H1 (cell line): Measurements from ENCODE around the gene DCLRE1A. TPM values are rescaled to one million over a fixed set of nuclear protein-coding genes. Genes with fewer than 3 reads are reported as not detected.

Experiments used
- MAX ChIP-seq: IDR thresholded peaks from 2 replicates; pipeline ENCODE4 v1.6.1; 2012; ENCODE audit warnings: inconsistent platforms
- POU5F1 ChIP-seq: IDR thresholded peaks from 2 replicates; pipeline ENCODE4 v1.6.1; 2011; ENCODE audit warnings: low read depth, mild to moderate bottlenecking, low read length, moderate library complexity
- SIRT6 ChIP-seq: IDR thresholded peaks from one replicate; pipeline ENCODE4 v1.7.1; 2012; ENCODE audit warnings: low read length, inconsistent platforms
- TBP ChIP-seq: IDR thresholded peaks from 2 replicates; pipeline ENCODE4 v1.6.1; 2011; ENCODE audit warnings: low read depth, low read length, improper control_type of control experiment
- polyA plus RNA-seq, 7 experiments: library from polyadenylated mRNA; depleted of rRNA in 3 of 7; stranded (reverse) in 5 of 7; unstranded in 2 of 7; fragments of >200 nt in 5 of 7; fragments of 200-250 nt in 2 of 7; gene quantifications; 1 replicate in 5 of 7; 2 replicates in 1 of 7; 4 replicates in 1 of 7; pipeline versions ENCODE4 v1.2.1 to v1.2.3, GENCODE V29; 2011 to 2013; ENCODE audit warnings: missing spikeins in 2 of 7, mixed read lengths in 2 of 7
- total RNA-seq: library from RNA; stranded (reverse); fragmentation: NEBNext Ultra II Directional; extraction: Animal tissue kit (Norgen Biotek cat#: 25700); gene quantifications from 2 replicates; pipeline ENCODE4 v1.2.1, GENCODE V29; 2021

DCLRE1A gene
- total and polyA plus RNA-seq, 2 of the 8 experiments (the other 6 are each of a cell fraction or from before 2014, with no cell fraction given): 8.1 to 10.1 TPM

- TF ChIP-seq MAX (no peak), SIRT6 (no peak), TBP (no peak), POU5F1 (no peak)
Measured at GRCh38 chr10:113849140-113849803, 4.6 kb downstream of the DCLRE1A start (continued).
